ENCODE data around the gene POLN. TPM values are rescaled to one million over a fixed set of nuclear protein-coding genes. Genes with fewer than 3 reads are reported as not detected.

The POLN gene
- polyA plus RNA-seq, 1 donor (not counting 4 experiments of a cell fraction or from before 2014, with no cell fraction given) = 1.3 TPM

- Histone ChIP-seq H2AFZ (ENCODE audit: control insufficient read depth, low read length) (no peak overlapping the region), H4K20me1 (ENCODE audit: control insufficient read depth, extremely low read depth, insufficient read depth, low read length) (no peaks in the 10 kb centered on the region), H3K79me2 (ENCODE audit: control insufficient read depth, insufficient read depth, low read length) (no peaks in the 10 kb centered on the region), H3K9me1 (ENCODE audit: control insufficient read depth, extremely low read depth, insufficient read depth, low read length) (no peaks in the 10 kb centered on the region), H3K9ac (ENCODE audit: control insufficient read depth, extremely low read depth, insufficient read depth, low read length) (no peak overlapping the region), H3K4me2 (ENCODE audit: control insufficient read depth, extremely low read depth, insufficient read depth, low read depth, low read length) (no peak overlapping the region), H3K4me1 (ENCODE audit: control insufficient read depth, extremely low read depth, insufficient read depth, low read length) (peaks cover 7% of the 10 kb centered on the region), H3K4me3 (ENCODE audit: control insufficient read depth in 2 of 3, extremely low read depth in 1 of 3, insufficient read depth in 2 of 3, low read depth in 1 of 3, low read length in 3 of 3) (no peak overlapping the region), H3K27me3 (ENCODE audit: control insufficient read depth, extremely low read depth, insufficient read depth, low read length) (no peaks in the 10 kb centered on the region), H3K9me3 (ENCODE audit: control insufficient read depth, low read depth, low read length) (no peaks in the 10 kb centered on the region), H3K36me3 (ENCODE audit: control insufficient read depth in 2 of 2, extremely low read depth in 1 of 2, insufficient read depth in 2 of 2, low read length in 2 of 2) (no peaks in the 10 kb centered on the region), H3K27ac (ENCODE audit: control insufficient read depth, insufficient read depth, low read length) (no peak overlapping the region)
- no peak for TF ChIP-seq CTCF (optimal IDR thresholded peaks at IDR 0.05 in 1 of 3, IDR thresholded peaks at IDR 0.05 in 1 of 3, conservative IDR thresholded peaks at IDR 0.05 in 1 of 3; ENCODE audit: extremely low read depth in 1 of 3, insufficient read depth in 2 of 3, low read length in 3 of 3)
- FAIRE-seq = no peak
- no peak for DNase-seq (ENCODE audit: low read depth, low spot score)
- dilution Hi-C loops (cut with MboI; ENCODE audit: extremely low pct_ligation_motif_present, low sequenced_read_pairs) = no loop called here
Observed at GRCh38 chr4:2285613-2286381, 43.9 kb upstream of the POLN start.

GRCh38 chr4:2284934-2285612, 43.2 kb upstream of the POLN start:
- DNase-seq (ENCODE audit: low read depth, low spot score) (no peak), FAIRE-seq (no peak)
- Histone ChIP-seq H3K4me3 (ENCODE audit: control insufficient read depth in 2 of 3, extremely low read depth in 1 of 3, insufficient read depth in 2 of 3, low read depth in 1 of 3, low read length in 3 of 3) (no peak overlapping the region), H2AFZ (ENCODE audit: control insufficient read depth, low read length) (no peak overlapping the region), H3K36me3 (ENCODE audit: control insufficient read depth in 2 of 2, extremely low read depth in 1 of 2, insufficient read depth in 2 of 2, low read length in 2 of 2) (no peaks in the 10 kb centered on the region), H3K9me1 (ENCODE audit: control insufficient read depth, extremely low read depth, insufficient read depth, low read length) (no peaks in the 10 kb centered on the region), H3K79me2 (ENCODE audit: control insufficient read depth, insufficient read depth, low read length) (no peaks in the 10 kb centered on the region), H3K27ac (ENCODE audit: control insufficient read depth, insufficient read depth, low read length) (no peak overlapping the region), H3K27me3 (ENCODE audit: control insufficient read depth, extremely low read depth, insufficient read depth, low read length) (no peaks in the 10 kb centered on the region), H3K4me2 (ENCODE audit: control insufficient read depth, extremely low read depth, insufficient read depth, low read depth, low read length) (no peak overlapping the region), H3K9ac (ENCODE audit: control insufficient read depth, extremely low read depth, insufficient read depth, low read length) (no peak overlapping the region), H3K9me3 (ENCODE audit: control insufficient read depth, low read depth, low read length) (no peaks in the 10 kb centered on the region), H3K4me1 (ENCODE audit: control insufficient read depth, extremely low read depth, insufficient read depth, low read length) (peaks cover 7% of the 10 kb centered on the region), H4K20me1 (ENCODE audit: control insufficient read depth, extremely low read depth, insufficient read depth, low read length) (no peaks in the 10 kb centered on the region)
- TF ChIP-seq CTCF (optimal IDR thresholded peaks at IDR 0.05 in 1 of 3, IDR thresholded peaks at IDR 0.05 in 1 of 3, conservative IDR thresholded peaks at IDR 0.05 in 1 of 3; ENCODE audit: extremely low read depth in 1 of 3, insufficient read depth in 2 of 3, low read length in 3 of 3) (no peak), EZH2 (IDR thresholded peaks at IDR 0.05; ENCODE audit: low read length) (no peak)
- dilution Hi-C loops (cut with MboI; ENCODE audit: extremely low pct_ligation_motif_present, low sequenced_read_pairs) = no loop called here

Measured in keratinocyte (primary cell).